NCI-H2171 treated with DMSO at 0.1 percent for 48 hours (cell line): Measurements from ENCODE around the gene DIP2C.
A peak's percentile ranks its signal among the peaks of the same experiment; 100 is the strongest.
"Not testable (repeated sequence)": the region's sequence is repeated elsewhere in the genome, so short reads cannot be mapped to it uniquely, and the experiment has no call there.

ENCODE experiments used
- DNase-seq: peaks from one replicate; lab custom pipeline; 2025; lab: John Stamatoyannopoulos, UW

The DIP2C gene

DNA sequence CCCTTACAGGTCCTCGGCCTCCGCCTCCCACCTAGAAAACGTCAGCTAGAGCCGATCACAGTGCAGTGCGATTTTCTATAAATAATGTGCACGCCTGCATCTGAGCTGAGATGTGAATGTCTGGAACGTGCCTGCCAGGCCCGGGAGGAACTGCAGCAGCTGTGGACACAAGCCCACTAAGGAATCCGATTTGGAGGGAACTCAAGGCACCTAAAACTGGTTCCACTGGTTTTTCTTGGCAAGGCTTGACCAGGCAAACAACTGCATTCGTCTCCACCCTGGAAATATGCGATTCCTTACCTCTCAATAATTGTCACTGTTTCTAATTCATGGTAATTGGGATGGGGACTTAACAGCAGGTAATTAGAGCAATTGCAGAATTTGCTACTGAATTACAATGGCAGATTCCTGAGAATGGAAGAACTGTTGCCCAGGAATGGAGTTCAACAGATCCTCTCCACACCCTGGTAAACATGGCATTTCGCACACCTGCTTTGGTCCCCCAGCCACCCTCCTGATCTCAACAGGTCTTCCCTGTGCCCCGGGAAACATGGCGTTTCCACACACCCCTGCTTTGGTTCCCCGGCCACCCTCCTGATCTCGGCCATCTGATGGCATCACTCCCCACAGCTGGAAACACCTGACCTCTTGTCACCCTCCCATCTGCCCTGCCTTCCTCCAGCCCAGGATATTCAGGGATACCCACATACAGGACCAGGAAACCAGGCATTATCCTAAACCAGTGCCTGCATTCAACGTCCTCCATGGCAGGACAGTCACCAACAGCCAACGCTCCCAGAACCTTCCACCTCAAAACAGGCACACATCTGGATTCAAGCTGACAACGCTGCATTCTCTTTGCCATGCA is 76.0 kb downstream of the DIP2C start:
- no peak for DNase-seq

- no peak for DNase-seq
Observed at GRCh38 chr10:612696-613095, 76.8 kb downstream of the DIP2C start.

- not testable (repeated sequence) for DNase-seq
Observed at GRCh38 chr10:610642-611305, 78.7 kb downstream of the DIP2C start.

DNA sequence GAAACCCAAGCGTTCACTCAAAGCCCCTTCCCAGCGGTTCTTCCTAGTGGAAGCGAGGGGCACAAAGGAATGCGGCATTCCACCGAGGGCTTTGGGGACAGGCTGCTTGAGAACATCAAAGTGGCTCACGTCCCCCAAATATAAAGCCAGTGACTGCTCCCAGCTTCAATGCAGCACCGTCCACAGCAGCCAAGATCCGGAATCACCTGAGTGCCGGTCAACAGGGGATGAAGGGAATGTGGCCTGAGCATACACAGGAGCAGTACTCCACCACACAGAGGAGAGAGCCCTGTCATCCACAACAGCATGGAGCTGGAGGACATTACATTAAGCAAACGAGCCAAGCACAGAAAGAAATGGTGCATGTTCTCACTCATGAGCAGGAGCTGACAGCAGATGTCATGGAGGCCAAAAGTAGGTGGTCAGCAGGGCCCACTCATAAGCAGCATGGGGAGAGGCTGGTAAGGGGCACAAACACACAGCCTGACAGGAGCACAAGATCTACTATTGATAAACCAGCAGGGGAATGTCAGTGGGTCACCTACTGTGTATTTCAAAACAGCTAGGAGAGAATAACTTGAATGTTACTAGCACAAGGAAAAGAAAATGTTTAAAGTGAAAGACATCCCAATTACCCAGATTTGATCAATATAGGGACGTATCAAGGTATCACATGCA is 79.5 kb downstream of the DIP2C start:
- no peak for DNase-seq

GRCh38 chr10:609262-609658 is 80.2 kb downstream of the DIP2C start:
- no peak for DNase-seq

DNA sequence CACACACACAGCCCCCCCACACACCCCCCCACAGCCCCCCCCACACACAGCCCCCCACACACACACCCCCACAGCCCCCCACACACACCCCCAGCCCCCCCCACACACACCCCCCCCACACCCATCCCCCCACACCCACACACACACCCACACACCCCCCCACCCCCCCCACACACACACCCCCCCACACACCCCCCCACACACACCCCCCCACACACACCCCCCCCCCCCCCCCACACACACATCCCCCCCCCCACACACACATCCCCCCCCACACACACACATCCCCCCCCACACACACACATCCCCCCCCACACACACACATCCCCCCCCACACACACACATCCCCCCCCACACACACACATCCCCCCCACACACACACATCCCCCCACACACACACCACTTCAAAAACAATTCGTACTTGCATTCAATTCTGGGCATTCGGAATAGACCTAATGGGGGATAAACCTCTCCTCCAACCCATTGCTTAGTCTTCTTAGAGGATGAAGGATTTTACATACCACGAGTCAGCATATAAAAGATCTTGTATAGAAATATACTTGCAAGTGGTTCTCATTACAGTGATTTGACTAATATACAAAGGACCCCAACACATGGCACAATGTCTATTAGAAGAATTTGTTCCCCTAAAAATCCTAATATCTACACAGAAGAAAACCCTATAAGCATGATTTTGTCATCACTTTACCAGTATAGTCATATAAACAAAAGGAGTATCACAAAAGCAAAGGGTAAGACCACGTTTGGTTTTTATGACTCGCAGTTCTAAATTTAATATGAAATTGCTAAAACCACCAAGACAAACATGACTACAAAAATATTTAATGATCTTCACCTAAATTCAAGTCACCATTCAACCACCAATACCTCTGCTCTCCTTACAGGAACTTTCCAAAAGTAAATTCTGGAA is 80.9 kb downstream of the DIP2C start:
- peak; percentile 9 for DNase-seq

GRCh38 chr10:607545-608185 is 81.8 kb downstream of the DIP2C start:
- DNase-seq = peak; percentile 59

DNA sequence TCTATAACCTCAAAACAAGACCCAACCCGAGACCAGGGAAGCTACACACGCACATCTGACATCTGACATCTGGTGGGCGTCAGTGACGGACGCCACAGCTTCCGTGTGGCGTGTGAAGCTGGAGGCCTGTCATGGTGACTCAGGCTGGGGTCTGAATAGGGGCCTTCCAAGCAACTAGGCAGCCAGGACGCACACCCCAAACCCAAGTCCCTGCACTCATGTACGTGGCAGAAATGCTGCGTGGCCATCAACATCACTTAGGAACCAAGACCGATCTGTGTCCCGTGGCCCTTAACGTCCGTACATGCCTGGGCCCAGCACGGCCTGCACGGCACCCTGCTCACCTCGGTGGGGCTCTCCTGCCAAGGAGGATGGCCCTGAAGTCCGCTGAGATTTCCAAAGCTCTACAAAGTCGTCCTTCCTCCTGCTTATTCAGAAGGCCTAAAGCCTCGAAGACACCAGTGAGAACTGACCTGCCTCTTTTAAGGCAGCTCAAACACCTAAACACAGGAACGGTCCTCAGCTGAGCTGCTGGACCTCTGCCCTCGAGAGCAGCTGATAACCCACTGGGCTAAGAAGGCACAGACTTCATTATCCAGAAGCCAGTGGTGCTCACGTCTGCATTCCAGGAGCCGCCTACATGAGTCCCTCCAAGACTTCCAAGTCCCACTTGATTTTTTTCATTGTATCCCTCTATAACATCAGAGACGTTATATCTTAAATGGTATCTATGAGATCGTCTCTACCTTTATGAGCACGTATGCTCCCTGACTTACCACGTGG is 82.5 kb downstream of the DIP2C start:
- DNase-seq = no peak

- no peak for DNase-seq
Observed at GRCh38 chr10:605632-606325, 83.7 kb downstream of the DIP2C start.

GRCh38 chr10:604716-605631 is 84.5 kb downstream of the DIP2C start:
- DNase-seq = no peak

DNA sequence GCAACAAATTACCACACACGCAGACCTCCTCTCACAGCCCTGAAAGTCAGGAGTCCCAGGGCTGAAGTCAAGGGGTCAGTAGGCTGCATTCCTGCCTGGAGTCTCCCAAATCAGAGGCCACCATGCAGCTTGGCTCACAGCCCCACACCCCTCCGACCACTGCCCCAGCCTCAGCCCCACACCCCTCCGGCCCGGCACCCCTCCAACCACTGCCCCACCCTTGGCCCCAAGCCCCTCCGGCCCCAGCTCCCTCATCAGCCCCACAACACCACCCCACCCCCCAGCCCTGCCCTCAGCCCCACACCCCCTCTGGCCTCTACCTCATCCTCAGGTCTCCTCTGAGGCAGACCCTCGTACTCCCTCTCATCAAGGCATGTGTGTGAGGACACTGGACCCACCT is 85.7 kb downstream of the DIP2C start:
- no peak for DNase-seq

DNA sequence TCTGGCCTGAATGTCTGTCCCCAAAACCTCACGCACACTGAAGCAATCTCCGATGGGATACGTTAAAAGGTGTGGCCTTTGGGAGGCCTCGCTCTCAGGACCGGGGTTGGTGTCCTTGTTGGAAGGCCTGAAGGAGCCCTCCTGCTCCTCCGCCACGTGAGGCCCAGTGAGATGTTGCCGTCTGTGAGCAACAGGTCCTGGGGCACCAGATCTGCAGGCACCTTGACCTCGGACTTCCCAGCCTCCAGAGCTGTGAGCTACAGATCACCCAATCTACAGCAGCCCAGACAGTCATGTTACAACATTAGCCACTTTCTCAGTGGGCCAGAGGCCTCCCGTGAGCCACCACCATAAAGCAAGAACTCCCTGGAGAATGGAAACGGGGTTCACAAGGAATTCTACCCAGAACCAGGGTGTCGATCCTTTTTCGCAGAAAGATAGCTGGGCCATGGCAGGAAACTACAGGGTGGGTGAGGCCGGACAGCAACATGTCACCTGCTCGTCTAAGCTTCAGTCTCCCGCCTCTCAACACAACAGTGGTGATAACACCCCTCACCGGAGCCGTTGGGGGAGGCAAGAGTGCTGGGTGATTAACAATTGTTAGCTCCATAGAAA is 87.0 kb downstream of the DIP2C start:
- no peak for DNase-seq

DNA sequence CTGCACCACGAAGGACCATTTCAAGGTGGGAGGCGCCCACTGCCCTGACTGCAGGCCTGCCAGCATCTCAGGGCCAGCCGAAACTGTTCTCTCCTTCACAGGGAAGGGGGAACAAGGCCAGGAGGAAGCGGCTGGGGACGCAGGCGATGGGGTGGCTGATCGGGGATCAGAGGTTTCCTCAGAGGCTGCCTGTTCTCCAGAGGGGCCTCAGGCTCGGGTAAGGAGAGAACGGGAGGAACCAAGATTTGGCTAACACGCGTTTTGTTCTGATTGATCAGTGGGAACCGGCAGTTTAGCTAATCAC is 87.9 kb downstream of the DIP2C start:
- no peak for DNase-seq

- no peak for DNase-seq
Observed at GRCh38 chr10:600876-601659, 88.4 kb downstream of the DIP2C start.

GRCh38 chr10:600234-600633 is 89.2 kb downstream of the DIP2C start:
- no peak for DNase-seq

DNA sequence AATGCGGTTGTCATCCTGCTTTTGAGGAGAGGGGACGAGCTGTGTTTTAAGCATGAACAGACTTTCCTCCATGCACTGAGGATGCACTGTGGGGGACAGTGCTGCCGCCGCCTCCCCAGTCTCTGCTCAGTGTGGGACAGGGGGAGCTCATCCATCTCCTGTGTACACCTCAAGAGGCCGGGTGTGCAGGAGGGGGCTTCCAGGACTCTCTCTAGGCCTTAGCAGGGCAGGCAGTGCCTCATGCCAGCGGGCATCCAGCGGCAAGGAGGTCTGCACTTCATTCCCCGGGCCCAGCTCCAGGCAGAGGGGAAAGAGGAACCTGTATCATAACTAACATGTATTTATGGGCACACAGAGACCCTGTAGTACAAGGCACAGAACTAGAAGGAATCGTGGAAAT is 89.7 kb downstream of the DIP2C start:
- DNase-seq = no peak

GRCh38 chr10:598415-599170 is 90.9 kb downstream of the DIP2C start:
- no peak for DNase-seq
